HG02642 (cell line): Measurements from ENCODE around the gene GPC6.
"Not testable (repeated sequence)": the region's sequence is repeated elsewhere in the genome, so short reads cannot be mapped to it uniquely, and the experiment has no call there.

Source experiments
- ATAC-seq: cut with Tn5 transposase; IDR thresholded peaks from one replicate; pipeline ENCODE4 v1.9.1; 2021; ENCODE audit warnings: mild to moderate bottlenecking; ENCODE audit not compliant: unreplicated experiment, poor library complexity

Gene GPC6

GRCh38 chr13:94286581-94286980 lies 1060.0 kb downstream of the GPC6 start:
- no peak for ATAC-seq

GRCh38 chr13:94291631-94292322 lies 1065.2 kb downstream of the GPC6 start:
- no peak for ATAC-seq

- ATAC-seq, result no peak
Measured at GRCh38 chr13:94292323-94292640, 1065.7 kb downstream of the GPC6 start.

GRCh38 chr13:94296471-94296870 lies 1069.9 kb downstream of the GPC6 start:
- ATAC-seq, result no peak

DNA sequence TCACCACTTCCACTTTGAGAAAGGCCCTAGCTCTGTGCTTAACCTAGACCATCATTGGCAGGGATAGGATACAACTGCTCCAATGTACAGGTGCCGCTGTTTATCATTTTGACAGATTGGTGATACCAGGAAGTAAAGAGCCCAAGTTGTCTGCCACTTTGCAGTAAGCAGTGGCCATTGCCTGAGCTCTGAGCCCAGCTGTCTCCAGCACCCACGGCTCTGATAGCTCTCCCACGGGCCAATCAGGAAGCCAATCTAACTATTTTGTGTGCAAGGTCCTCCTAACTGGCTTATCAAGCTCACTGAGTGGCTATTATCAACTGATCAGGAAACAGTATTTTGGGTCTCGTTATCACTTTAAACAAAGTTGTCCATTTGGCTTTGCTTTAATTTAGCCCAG lies 1071.7 kb downstream of the GPC6 start:
- no peak for ATAC-seq

- ATAC-seq, result no peak
Measured at GRCh38 chr13:94300401-94300800, 1073.8 kb downstream of the GPC6 start.

DNA sequence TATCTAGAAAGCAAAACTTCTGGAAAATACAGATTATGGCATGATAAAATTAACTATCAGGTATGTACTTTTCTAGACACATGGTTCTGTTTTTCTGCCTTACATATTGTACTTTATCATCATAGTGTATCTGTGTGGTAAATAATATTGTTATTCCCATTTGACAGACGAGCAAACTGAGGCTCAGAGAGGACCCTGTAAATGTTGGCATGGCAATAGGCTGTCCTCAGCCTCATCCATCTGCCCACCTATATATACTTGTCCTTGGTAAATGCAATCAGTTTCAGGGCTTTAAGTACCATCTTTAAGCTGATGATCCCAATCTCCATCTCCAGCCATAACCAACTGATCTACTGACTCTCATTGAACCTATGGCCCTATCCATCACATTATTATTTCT lies 1074.9 kb downstream of the GPC6 start:
- ATAC-seq, result no peak

GRCh38 chr13:94302847-94303565 lies 1076.4 kb downstream of the GPC6 start:
- not testable (repeated sequence) for ATAC-seq

- no peak for ATAC-seq
Measured at GRCh38 chr13:94303644-94304174, 1077.1 kb downstream of the GPC6 start.

DNA sequence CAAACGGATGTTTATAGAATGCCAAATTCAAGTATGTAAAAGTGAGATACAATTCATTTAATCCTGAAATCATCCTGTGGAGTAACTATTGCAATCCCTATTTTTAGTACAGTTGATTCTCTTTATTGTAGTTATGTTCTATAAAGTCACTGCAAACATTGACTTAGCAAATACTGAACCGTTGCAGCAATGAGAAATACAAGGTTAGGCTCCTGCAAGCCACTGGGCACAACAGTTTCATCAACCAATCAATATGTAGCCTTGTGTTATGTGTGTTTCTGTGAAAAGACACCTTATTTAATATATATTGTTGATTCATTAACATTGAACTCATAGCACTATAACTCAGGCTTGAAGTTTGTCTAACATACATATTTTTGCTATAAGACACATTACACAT lies 1078.4 kb downstream of the GPC6 start:
- no peak for ATAC-seq

DNA sequence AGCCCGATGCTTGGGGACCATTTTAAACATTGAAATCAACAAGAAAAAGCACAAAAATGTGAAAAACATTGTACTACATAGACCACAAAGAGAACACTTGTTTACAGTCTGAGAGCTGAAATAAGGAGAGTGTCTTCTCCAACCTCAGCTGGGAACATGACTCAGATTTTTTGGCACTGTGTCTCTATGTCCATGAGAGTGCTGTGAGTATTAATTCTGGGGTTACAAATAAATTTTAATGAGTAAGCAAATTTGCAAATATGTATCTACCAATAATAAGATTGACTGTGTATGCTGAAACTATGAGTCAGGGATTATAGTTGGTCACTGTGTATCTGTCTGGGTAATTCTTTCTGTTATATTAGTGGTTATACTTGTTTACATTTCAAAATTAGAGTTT lies 1078.9 kb downstream of the GPC6 start:
- ATAC-seq, result no peak

- no peak for ATAC-seq
Measured at GRCh38 chr13:94305934-94306333, 1079.3 kb downstream of the GPC6 start.

DNA sequence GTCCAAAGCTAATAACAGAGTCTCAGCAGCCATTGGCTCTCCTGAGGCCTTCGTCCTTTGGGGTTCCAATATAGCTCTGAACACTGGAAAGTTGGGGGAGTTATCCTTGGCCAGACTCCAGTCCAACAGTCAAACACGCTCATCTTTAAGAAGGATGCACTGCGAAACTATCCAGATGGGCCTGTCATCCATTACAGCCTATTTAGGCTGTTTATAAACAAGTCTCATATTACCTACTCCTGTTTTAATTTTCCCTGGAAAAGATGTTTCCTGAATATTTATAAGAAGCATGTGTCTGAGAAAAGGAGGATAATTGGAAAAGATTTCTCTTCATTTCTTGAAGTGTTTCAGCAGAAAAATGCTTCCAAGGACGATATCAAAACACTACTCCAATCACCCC lies 1082.2 kb downstream of the GPC6 start:
- ATAC-seq, result no peak

- no peak for ATAC-seq
Measured at GRCh38 chr13:94309576-94309975, 1083.0 kb downstream of the GPC6 start.

- ATAC-seq, result no peak
Measured at GRCh38 chr13:94309997-94310855, 1083.6 kb downstream of the GPC6 start.

GRCh38 chr13:94311893-94312292 lies 1085.3 kb downstream of the GPC6 start:
- no peak for ATAC-seq

- no peak for ATAC-seq
Measured at GRCh38 chr13:94312511-94313216, 1086.1 kb downstream of the GPC6 start.

- no peak for ATAC-seq
Measured at GRCh38 chr13:94313321-94313910, 1086.8 kb downstream of the GPC6 start.

DNA sequence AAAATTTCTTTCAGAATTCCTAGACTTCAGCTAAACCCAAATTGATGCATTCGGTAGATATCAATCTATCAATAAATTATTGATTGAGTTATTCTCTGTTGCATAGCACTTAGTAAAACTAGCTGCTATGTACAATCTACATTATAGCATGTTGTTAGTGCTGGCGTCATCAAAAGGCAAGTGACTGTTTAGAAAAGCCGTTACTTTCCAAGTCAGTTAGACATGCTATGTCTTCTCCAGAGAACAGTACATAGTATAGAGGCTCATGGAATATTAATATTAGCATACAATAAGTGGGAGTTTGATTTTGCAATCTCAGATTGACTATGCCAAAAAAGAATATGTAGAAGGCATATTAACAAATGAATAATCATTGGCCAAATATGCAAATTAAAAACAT lies 1087.3 kb downstream of the GPC6 start:
- ATAC-seq, result no peak

DNA sequence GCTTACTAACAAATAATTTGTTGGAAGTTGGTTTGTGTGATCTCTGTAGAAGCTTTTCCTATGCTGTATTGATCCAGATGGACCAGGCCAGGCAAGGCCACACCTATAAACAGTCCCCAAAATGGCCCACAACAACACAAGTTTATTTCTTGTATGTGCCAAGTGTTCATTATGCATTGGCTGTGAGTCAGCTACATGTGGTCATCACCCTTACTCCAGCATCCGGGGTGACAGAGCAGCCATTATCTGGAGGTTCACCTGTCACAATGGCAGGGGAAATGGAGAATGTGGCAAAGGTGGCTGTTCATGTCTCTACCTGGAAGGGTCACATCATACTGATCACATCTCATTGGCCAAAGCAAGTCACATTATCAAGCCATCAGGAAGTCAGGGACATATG lies 1088.6 kb downstream of the GPC6 start:
- no peak for ATAC-seq
